Inferior parietal cortex (tissue), 1 donor: Measurements from ENCODE around the gene ARHGAP26.
"Not testable (repeated sequence)": the region's sequence is repeated elsewhere in the genome, so short reads cannot be mapped to it uniquely, and the experiment has no call there.

Experiments
- DNase-seq: peaks from one replicate; pipeline ENCODE4 v3.0.0-alpha.2; 2016; ENCODE audit errors: extremely low spot score

The ARHGAP26 gene

DNA sequence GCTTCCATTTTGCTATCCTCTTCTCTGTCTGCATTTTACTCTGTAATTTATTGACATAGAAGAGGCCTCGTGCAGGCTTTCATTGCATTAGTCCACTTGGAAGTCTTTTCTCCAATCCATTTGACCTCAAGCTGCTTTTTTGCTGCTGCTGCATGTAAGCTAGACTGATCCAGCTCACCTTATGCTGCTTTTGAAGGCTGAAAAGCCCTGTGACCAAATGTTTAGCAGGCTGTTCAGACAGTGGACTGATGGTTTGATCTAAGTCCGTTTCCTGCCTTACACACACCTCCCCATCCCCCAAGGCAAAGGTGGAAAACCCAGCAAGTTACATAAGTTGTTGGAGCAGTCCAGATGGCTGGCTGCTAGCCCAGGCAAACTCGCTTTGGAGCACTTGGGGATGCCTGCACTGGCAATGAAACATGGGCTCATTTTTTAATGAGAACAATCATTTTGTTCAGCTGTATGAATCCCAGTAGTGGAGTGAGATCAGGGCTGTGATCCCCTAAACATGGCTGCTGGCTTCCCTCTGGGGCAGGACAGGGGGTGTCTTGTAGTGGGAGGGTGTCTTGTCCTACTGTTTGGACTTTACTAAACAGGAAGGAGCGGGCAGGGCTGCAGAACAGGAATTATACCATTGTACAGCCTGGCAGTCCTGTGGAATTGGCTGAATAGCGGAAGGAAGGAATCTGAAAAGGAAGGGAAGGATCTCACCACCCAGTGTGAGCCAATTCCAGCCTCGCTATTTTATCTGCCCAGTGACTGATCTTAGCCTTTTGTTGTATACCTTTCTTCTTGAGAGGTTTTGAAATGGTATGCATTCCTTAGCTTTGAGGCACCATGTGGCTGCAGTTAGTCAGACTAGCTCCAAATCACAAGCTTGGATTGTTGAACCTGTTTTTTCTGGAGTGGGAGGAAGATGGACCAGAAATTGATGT lies 212.0 kb downstream of the ARHGAP26 start:
- DNase-seq, result peak; percentile 85

DNA sequence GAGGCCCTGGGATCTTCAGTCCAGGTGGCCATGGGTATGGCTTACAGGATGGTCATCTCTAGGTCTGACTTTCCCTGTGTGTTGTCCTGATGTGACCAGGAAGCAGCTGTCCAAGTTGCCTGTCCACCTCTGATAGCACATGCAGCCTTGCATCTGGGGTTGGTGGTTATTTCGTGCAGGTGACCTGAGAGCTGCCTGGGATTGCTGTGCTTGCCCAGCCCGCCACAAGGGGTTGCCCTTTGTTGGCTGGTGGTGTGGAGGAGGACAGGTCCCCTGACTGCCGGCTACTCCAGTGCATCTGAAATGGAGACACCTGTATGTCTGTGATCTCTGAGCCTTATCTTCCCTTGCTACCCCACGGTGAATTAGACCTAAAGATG lies 212.6 kb downstream of the ARHGAP26 start:
- no peak for DNase-seq

DNA sequence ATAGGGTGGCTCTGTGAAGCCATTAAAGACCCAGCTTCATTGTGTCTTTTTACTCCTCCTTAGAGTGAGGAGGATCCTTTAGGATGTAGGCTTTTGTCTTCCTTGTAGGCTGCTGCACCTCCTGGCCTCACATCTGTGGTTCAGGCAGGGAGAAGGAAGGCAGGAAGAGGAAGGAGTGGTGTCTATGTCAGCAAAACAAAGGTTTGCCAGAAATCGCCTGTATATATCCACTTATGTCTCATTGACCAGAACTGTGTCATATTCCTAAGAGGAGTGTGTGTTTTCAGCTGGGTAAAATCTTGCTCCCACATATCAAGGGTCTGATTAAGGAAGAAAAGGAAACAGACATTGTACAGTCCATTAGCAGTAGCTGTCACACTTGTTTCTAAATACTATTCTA lies 213.8 kb downstream of the ARHGAP26 start:
- DNase-seq, result no peak

DNA sequence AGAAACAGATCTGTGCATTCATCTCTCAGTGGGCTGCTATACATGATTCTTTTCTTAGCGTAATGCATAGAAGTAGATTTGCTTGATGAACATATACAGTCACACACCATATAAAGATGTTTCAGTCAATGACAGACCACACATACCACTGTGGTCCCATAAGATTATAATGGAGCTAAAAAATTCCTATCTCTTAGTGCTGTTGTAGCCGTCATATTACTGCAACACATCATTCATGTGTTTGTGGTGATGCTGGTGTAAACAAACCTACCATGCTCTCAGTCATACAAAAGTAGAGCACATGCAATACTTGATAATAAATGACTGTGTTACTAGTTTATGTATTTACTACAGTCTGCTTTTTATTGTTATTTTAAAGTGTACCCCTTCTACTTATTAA lies 214.3 kb downstream of the ARHGAP26 start:
- no peak for DNase-seq

DNA sequence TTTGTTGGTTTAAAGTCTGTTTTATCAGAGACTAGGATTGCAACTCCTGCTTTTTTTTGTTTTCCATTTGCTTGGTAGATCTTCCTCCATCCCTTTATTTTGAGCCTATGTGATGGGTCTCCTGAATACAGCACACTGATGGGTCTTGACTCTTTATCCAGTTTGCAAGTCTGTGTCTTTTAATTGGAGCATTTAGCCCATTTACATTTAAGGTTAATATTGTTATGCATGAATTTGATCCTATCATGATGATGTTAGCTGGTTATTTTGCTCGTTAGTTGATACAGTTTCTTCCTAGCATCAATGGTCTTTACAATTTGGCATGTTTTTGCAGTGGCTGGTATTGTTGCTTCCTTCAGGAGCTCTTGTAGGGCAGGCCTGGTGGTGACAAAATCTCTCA lies 219.1 kb downstream of the ARHGAP26 start:
- DNase-seq, result not testable (repeated sequence)

DNA sequence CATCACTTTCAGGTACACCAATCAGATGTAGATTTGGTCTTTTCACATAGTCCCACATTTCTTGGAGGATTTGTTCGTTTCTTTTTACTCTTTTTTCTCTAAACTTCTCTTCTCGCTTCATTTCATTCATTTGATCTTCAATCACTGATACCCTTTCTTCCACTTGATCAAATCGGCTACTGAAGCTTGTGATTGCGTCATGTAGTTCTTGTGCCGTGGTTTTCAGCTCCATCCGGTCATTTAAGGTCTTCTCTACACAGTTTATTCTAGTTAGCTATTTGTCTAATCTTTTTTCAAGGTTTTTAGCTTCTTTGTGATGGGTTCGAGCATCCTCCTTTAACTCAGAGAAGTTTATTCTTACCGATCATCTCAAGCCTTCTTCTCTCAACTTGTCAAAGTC lies 219.9 kb downstream of the ARHGAP26 start:
- not testable (repeated sequence) for DNase-seq

DNA sequence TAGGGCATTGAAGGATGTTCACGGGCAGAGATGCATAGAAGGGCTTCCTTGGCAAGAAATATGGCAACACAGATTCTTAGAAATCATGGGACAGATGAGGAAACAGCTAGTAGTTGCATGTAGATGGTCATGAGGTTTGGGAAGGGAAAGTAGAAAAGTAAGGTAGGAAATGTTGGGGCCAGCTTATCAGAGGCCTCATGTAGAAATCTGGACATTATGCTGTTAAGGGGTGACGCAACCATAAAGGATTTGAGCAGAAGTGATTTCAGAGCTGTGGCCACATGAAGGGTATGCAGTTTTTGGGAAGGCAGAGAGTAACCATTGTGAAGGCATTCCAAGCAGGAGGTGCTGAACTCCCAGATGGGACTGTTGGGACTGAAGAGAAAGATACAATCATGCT lies 224.0 kb downstream of the ARHGAP26 start:
- no peak for DNase-seq

DNA sequence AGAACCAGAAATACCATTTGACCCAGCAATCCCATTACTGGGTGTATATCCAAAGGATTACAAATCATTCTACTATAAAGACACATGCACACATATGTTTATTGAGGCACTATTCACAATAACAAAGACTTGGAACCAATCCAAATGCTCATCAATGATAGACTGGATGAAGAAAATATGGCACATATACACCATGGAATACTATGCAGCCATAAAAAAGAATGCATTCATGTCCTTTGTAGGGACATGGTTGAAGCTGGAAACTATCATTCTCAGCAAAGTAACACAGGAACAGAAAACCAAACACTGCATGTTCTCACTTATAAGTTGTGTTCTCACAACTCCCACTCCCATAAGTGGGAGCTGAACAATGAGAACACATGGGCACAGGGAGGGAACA lies 225.4 kb downstream of the ARHGAP26 start:
- not testable (repeated sequence) for DNase-seq

DNA sequence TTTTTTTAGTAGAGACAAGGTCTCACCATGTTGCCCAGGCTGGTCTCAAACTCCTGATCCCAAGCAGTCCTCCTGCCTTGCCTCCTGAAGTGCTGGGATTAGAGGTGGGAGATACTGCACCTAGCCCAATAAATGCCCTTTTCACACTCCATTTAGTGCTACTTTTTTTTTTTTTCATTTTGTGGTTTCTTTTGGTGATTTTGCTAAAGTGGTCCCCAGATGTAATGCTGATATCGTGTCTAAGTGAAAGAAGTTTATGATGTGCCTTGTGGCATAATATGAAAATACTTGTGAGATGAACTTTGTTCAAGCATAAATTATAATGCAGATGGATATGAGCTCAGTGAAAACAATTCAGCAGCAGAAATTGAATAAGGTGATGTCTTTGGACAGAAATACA lies 227.4 kb downstream of the ARHGAP26 start:
- no peak for DNase-seq

DNA sequence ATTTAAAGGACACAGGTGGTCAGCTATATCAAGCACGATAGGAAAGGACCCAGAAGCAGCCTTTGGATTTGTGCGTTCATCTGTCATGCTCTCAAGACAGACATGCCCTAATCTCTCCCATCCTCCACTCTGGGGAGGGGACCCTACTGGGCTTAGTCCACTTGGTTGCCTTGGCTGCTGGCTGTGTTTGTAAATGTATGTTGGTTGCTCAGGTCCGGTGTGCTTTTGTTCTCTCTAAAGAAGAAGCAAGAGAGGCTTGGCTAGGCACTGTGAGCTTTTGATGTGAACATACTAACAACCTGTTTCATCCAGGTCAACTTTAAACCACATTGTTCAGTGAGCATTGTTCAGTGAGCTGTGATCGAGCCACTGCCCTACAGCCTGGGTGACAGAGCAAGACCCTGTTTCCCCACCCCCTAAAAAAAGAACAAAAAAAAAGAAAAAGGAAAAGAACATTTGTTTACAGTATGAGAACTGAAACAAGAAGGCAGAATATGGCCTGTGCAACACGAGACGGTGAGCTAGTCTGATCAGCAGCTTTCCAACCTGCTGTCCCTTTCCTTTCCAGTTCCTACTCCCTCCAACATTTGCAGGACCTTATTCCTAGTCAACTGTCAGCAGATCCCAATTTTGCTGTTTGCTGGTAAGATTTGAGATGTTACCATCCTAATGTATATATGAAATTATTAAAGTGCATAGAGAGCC lies 228.3 kb downstream of the ARHGAP26 start:
- DNase-seq, result no peak

DNA sequence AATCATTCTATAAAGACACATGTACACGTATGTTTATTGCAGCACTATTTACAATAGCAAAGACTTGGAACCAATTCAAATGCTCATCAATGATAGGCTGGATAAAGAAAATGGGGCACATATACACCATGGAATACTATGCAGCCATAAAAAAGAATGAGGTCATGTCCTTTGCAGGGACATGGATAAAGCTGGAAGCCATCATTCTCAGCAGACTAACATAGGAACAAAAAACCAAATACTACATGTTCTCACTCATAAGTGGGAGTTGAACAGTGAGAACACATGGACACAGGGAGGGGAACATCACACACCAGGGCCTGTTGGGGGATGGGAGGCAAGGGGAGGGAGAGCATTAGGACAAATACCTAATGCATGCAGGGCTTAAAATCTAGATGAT lies 230.4 kb downstream of the ARHGAP26 start:
- DNase-seq, result not testable (repeated sequence)

DNA sequence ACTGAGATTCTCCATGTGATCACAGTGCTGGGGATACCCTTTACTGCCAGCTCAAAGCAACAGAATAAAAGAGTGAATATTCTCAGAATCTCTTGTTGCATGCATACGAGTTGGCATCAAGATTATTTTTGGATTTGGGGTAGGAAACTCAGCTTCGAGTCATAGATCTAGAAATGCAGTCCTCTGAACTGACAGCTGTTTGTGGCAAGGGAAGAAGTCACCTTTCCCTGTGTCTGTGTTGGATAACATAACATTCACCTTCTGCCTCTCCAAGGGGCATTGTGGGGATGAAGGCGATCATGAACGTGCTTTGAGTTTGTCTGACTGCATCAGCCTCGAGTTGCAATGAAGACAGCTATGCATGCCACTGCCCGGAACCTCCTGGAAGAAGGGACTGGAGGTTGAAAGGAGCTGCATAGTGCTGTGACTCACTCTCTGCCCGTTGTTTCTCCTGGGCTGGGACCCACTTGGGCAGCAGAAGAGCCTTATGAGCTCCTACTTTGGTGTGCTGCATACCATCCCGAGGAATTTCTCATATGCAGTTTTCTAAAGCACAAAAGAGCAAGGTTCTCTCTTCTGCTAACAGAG lies 231.7 kb downstream of the ARHGAP26 start:
- DNase-seq, result no peak

DNA sequence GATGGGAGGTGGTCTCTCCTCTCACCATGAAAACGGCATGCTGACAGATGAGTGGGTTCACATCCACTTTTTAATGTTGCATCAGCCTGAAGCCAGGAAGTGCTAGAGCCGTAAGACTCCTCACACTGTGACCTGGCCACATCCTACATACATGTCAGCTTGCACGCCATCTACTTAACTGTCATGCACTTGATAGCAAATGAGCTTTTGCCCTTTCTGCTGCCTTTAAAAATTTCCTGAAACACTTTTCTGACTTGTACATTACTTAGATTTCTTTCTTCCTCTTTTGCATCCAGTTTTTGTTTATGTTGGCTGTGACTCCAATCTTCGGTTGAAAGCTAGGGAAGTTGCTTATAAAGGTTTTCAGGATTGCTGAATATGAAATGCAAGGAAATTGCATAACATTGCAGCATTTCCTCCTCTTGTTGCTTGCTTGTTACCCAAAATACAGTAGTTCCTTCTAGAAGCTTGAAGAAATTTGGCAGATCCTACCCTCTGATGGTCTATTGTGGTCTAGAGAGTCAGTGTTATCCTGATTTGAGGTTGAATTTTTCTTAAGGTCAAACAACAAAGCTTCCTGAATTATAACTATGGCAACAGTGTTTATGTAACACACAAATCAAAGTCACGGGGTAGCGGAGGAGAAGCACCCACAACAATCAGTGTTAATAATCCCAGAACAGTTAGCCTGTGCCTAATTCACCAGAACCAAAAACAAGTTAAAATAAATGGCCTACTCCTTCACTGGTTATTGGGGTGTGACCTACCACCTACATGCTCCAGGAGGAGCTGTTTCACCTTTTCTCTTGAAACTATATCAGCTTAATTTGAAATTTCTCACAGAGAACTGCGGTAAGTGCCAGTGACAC lies 232.5 kb downstream of the ARHGAP26 start:
- peak; percentile 52 for DNase-seq

DNA sequence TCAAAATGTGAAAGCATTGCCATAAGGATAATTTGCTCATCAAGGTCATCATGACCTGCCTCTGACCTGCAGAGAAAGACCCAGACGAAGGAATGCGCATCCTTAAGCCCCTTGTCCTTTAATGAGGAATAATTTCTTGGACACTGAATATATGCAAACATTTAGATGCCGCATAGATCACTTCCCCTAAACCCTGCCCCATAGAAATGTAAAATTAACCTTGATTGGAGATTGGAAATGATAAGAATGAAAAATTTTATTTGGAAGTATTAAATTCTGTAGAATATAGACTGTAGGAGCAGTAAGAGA lies 233.1 kb downstream of the ARHGAP26 start:
- DNase-seq, result no peak

DNA sequence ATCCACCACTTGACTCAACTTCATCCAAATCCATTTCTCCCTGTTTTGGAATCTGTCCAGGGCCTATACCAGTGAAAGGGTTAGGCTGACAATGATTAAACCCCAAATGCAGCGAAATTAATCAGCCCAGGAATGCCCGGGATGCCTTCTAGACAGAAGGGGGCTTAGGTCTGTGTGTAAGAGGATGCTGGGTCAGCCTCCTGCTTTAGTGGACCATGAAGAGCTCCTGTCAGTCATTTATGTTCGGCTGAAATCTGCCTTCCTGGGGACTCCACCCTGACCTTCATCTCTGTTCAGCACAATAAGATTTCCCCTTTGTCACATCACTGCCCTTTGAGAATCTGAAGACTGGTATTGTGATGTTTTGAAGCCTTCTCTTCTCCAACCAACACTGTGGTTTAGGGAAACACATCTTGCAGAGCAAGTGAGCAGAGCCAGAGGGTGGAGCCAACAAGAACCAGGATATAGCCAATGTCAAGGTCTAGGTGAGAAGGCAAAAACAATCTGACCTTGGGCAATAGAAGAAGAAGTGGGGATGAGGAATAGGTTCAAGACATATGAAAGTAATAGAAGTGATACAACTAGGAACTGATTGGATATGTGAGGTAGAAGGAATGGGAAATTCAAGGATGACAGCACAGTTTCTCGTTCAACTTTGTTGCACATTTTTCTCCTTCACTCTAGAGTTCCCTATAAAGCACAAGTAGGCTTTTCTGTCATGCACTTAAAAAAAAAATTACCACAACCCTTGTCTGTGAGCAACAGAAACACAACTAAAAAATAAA lies 234.4 kb downstream of the ARHGAP26 start:
- no peak for DNase-seq

DNA sequence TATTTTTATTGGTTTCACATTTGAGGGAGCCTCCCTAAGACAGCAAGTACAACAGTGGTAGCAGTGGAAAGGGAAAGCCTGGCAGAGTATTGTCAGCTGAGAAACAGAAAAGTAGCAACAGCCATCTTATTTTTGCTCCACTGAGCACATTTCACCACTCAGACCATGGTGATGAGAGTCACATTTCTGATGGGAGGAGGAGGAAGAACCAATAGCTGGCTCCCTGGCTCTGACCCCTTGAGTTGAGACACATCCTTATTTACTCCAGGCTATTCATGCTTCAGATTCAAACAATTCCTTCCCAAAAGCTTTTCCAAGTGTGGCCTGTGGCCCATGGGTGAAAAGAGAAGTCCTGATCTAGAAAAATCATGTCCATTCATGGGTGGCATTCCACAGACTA lies 236.3 kb downstream of the ARHGAP26 start:
- no peak for DNase-seq

DNA sequence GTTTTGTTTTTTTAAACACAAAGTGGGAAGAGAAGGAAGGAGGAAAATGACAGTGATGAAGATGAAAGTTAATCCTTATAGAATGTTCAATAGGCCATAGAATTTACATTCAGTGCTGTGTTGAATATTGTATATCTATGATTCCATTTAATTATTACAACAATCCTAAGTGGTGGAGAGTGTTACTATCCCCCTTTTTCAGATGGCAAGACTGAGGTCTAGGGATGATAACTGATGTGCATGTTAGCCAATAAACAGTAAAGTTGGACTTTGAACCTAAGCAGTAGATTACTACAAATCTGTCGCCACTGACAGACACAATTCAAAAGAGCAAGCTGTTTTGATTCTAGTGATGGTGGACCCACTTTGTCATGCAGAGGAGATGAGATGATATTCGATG lies 237.9 kb downstream of the ARHGAP26 start:
- DNase-seq, result no peak

DNA sequence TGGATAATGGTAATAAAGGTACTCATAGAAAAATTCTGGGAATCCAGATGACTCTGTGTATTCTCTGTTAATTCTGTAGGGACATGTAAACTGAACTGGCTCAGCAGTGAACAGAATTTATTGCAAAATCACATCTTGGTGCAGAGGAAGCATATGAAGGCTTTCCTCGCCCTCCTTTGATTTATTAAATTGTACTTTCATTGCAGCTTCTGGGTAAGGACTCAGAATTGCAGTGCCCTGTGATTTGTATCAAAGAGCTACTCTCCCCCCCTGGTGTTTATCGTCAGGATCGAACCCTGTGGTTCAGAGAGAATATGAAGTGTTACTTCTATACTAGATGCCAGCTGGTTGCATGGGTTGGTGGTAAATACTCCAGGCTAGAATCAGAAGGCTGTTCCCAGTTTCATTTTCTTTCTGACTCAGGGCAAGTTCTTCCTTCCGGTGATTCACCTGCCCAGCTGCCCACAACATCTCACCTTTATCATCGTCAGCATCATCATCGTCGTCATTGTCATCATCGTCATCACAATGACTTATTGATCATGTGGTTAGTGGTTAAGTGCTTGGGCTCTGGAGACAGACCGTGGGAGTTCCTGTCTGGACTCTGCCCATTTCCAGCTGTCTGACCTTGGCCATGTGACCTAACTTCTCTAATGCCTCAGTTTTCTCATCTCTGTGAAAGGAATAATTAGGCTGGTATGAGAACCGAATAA lies 238.8 kb downstream of the ARHGAP26 start:
- no peak for DNase-seq

DNA sequence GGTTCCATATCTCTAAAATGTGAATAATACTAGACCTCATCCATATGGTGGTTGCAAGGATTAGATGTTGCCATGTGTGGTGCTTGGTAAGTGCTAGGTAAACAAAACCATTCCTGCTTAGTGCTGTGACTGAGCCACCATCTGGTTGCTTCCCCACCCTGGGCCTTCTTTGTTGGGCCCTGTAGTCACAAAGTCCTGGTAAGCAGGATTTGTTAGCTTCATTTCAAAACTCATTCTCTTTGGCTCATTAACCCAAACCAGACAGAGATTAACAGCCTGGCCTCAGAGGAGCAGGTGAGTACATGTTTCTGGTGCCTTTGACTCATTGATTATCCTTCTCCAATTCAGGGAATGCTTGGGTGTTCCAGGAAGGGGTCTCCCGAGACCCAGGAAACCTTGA lies 240.2 kb downstream of the ARHGAP26 start:
- no peak for DNase-seq

DNA sequence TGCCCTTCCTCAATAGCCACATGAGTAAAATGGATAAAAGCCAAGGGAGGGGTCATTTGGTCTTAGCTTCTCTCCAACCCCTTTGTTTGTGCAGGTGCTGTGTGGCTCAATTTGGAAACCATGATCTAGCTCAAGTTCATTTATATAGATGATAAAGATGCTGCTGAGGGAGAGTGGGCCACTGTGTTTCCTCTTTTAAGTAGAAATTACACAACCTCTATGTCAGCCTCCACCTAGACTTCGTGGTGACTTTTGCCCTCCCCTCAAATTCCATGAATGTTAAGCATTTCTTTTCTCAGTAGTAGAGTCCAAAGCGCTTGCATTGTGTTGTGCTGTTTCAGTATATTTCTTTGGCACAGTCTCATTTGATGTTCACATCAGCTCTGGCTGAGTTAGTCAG lies 241.4 kb downstream of the ARHGAP26 start:
- DNase-seq, result no peak
